ENCODE measurements around the gene ARMH4.
"Not testable (repeated sequence)": the region's sequence is repeated elsewhere in the genome, so short reads cannot be mapped to it uniquely, and the experiment has no call there.

DNA sequence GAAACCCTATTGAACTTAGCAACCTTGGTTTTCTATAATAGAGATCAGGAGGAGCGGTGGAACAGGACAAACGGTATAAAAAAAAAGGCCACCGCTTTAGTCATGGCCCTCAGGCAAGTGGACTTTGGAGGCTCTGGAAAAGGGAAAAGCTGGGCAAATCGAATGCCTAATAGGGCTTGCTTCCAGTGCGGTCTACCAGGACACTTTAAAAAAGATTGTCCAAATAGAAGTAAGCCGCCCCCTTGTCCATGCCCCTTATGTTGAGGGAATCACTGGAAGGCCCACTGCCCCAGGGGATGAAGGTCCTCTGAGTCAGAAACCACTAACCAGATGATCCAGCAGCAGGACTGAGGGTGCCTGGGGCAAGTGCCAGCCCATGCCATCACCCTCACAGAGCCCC, 29.5 kb downstream of the ARMH4 start:
- not testable (repeated sequence) for TF ChIP-seq POLR2A (IDR thresholded peaks at IDR 0.05)
- TF ChIP-seq, protein P1, sequence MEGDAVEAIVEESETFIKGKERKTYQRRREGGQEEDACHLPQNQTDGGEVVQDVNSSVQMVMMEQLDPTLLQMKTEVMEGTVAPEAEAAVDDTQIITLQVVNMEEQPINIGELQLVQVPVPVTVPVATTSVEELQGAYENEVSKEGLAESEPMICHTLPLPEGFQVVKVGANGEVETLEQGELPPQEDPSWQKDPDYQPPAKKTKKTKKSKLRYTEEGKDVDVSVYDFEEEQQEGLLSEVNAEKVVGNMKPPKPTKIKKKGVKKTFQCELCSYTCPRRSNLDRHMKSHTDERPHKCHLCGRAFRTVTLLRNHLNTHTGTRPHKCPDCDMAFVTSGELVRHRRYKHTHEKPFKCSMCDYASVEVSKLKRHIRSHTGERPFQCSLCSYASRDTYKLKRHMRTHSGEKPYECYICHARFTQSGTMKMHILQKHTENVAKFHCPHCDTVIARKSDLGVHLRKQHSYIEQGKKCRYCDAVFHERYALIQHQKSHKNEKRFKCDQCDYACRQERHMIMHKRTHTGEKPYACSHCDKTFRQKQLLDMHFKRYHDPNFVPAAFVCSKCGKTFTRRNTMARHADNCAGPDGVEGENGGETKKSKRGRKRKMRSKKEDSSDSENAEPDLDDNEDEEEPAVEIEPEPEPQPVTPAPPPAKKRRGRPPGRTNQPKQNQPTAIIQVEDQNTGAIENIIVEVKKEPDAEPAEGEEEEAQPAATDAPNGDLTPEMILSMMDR (IDR thresholded peaks at IDR 0.05 in 4 of 5, conservative IDR thresholded peaks at IDR 0.05 in 1 of 5): not testable (repeated sequence)
